H1 (cell line): ENCODE data around the gene TMEM255B. TPM values are rescaled to one million over a fixed set of nuclear protein-coding genes. Genes with fewer than 3 reads are reported as not detected.

Experiments used
- CTCF ChIA-PET: fragments of 300-600 bp; sonication (Branson Sonifier 250); formaldehyde crosslinking; loops from one replicate; lab custom pipeline; 2021; ENCODE audit not compliant: partially characterized antibody; lab: Charles Lee
- POLR2A ChIA-PET: fragments of 300-600 bp; sonication (Branson Sonifier 250); formaldehyde crosslinking; loops from one replicate; lab custom pipeline; 2021; ENCODE audit warnings: inconsistent platforms; ENCODE audit not compliant: partially characterized antibody; lab: Charles Lee
- DNase-seq, 2 experiments: peaks; one replicate each; pipeline versions ENCODE4 v3.0.0 to v3.0.0-alpha.2; 2010 to 2022; ENCODE audit warnings: low spot score in 2 of 2, low read depth in 1 of 2, mixed read lengths in 1 of 2
- FAIRE-seq: peaks from 2 replicates; lab custom pipeline; 2011; peaks lifted over from hg19 to GRCh38; lab: Jason Lieb, UNC
- H2AFZ ChIP-seq: 2 replicates; pipeline ENCODE4 v1.8.1; 2012; ENCODE audit warnings: low read length, inconsistent platforms
- H2AK5ac ChIP-seq: 2 replicates; pipeline ENCODE4 v1.6.1; 2013; ENCODE audit warnings: low read depth, low read length
- H2BK120ac ChIP-seq: replicated peaks from 2 replicates; pipeline ENCODE3; 2013; ENCODE audit warnings: low read depth, low read length, inconsistent platforms
- H2BK12ac ChIP-seq: 2 replicates; pipeline ENCODE4 v1.6.1; 2013; ENCODE audit warnings: low read depth, low read length
- H2BK15ac ChIP-seq: 2 replicates; pipeline ENCODE4 v1.6.1; 2013; ENCODE audit warnings: low read length
- H2BK20ac ChIP-seq: 2 replicates; pipeline ENCODE4 v1.6.1; 2013; ENCODE audit warnings: low read length
- H2BK5ac ChIP-seq: 2 replicates; pipeline ENCODE4 v1.6.1; 2013; ENCODE audit warnings: low read depth, low read length
- H3K14ac ChIP-seq: 2 replicates; pipeline ENCODE4 v1.6.1; 2013; ENCODE audit warnings: inconsistent platforms; ENCODE audit not compliant: insufficient read length
- H3K18ac ChIP-seq: 2 replicates; pipeline ENCODE4 v1.6.1; 2013; ENCODE audit warnings: low read length; ENCODE audit errors: extremely low read depth
- H3K23ac ChIP-seq: 2 replicates; pipeline ENCODE4 v1.6.1; 2013; ENCODE audit warnings: inconsistent platforms; ENCODE audit not compliant: insufficient read length
- H3K23me2 ChIP-seq: 2 replicates; pipeline ENCODE4 v1.6.1; 2013; ENCODE audit warnings: low read depth, low read length
- H3K27ac ChIP-seq: 2 replicates; pipeline ENCODE4 v1.6.1; 2011; ENCODE audit warnings: low read depth, low read length, inconsistent platforms
- H3K27me3 ChIP-seq, 4 experiments: replicated peaks in 1 of 4; 1 replicate in 1 of 4; 2 replicates in 3 of 4; pipeline versions ENCODE4 v1.6.1 to v1.8.1; 2011 to 2013; ENCODE audit warnings: low read length in 3 of 4, mild to moderate bottlenecking in 3 of 4, inconsistent platforms in 2 of 4, mixed read lengths in 2 of 4, moderate library complexity in 1 of 4; ENCODE audit not compliant: control insufficient read depth in 3 of 4, insufficient read depth in 3 of 4; ENCODE audit errors: extremely low read depth in 1 of 4
- H3K36me3 ChIP-seq, 4 experiments: 2 replicates each; pipeline versions ENCODE4 v1.6.1 to v1.8.1; 2011 to 2013; ENCODE audit warnings: mild to moderate bottlenecking in 4 of 4, low read length in 3 of 4, moderate library complexity in 2 of 4, control low read depth in 1 of 4, inconsistent platforms in 1 of 4; ENCODE audit not compliant: insufficient read depth in 4 of 4, control insufficient read depth in 2 of 4
- H3K4ac ChIP-seq: replicated peaks from 2 replicates; pipeline ENCODE3; 2013; ENCODE audit warnings: low read length, low read depth, mixed read lengths, inconsistent platforms; ENCODE audit not compliant: insufficient read length
- H3K4me1 ChIP-seq, 4 experiments: replicated peaks in 1 of 4; 1 replicate in 1 of 4; 2 replicates in 3 of 4; pipeline versions ENCODE4 v1.6.1 to v1.8.1; 2011 to 2013; ENCODE audit warnings: low read length in 3 of 4, inconsistent platforms in 2 of 4, mixed read lengths in 1 of 4; ENCODE audit not compliant: insufficient read depth in 4 of 4, control insufficient read depth in 3 of 4
- H3K4me2 ChIP-seq, 2 experiments: 2 replicates each; pipeline versions ENCODE4 v1.6.1 to v1.8.1; 2011 to 2013; ENCODE audit warnings: low read depth in 2 of 2, low read length in 2 of 2, control low read depth in 1 of 2, inconsistent platforms in 1 of 2, mild to moderate bottlenecking in 1 of 2; ENCODE audit not compliant: insufficient read depth in 1 of 2
- H3K4me3 ChIP-seq, 4 experiments: fragments of 200-600, 300-600 bp in 1 of 4; sonication (generic), shearing (Covaris generic), sonication (Bioruptor Twin) in 1 of 4; 2 replicates each; pipeline versions ENCODE4 v1.5.1 to v1.8.1; 2011 to 2016; ENCODE audit warnings: low read length in 4 of 4, low read depth in 3 of 4, control low read depth in 2 of 4, inconsistent platforms in 2 of 4, mild to moderate bottlenecking in 2 of 4, mixed read lengths in 1 of 4, moderate library complexity in 1 of 4; ENCODE audit not compliant: insufficient read depth in 2 of 4; ENCODE audit errors: extremely low read depth in 1 of 4
- H3K56ac ChIP-seq: replicated peaks from 2 replicates; pipeline ENCODE3; 2013; ENCODE audit warnings: low read depth, mild to moderate bottlenecking, mixed read lengths, low read length, inconsistent platforms; ENCODE audit not compliant: insufficient read length
- H3K79me1 ChIP-seq: 2 replicates; pipeline ENCODE4 v1.6.1; 2013; ENCODE audit warnings: low read depth, low read length, control low read depth
- H3K79me2 ChIP-seq, 2 experiments: 2 replicates each; pipeline versions ENCODE4 v1.6.1 to v1.8.1; 2012 to 2013; ENCODE audit warnings: low read length in 2 of 2, mild to moderate bottlenecking in 2 of 2, inconsistent platforms in 1 of 2; ENCODE audit not compliant: insufficient read depth in 2 of 2, control insufficient read depth in 1 of 2
- H3K9ac ChIP-seq, 4 experiments: replicated peaks in 1 of 4; 1 replicate in 1 of 4; 2 replicates in 3 of 4; pipeline versions ENCODE4 v1.6.1 to v1.8.1; 2011 to 2013; ENCODE audit warnings: low read depth in 3 of 4, low read length in 3 of 4, control low read depth in 2 of 4, mild to moderate bottlenecking in 2 of 4, moderate library complexity in 2 of 4, inconsistent platforms in 1 of 4; ENCODE audit errors: extremely low read depth in 1 of 4
- H3K9me3 ChIP-seq, 2 experiments: 2 replicates each; pipeline versions ENCODE4 v1.6.1 to v1.8.1; 2012 to 2013; ENCODE audit warnings: mild to moderate bottlenecking in 2 of 2, moderate library complexity in 2 of 2, control low read depth in 1 of 2, inconsistent platforms in 1 of 2, low read depth in 1 of 2, low read length in 1 of 2, mixed read lengths in 1 of 2; ENCODE audit not compliant: insufficient read depth in 2 of 2
- H4K20me1 ChIP-seq, 2 experiments: replicated peaks in 1 of 2; 2 replicates each; pipeline versions ENCODE3 to v1.8.1; 2011 to 2013; ENCODE audit warnings: inconsistent platforms in 2 of 2, low read length in 2 of 2, mild to moderate bottlenecking in 1 of 2; ENCODE audit not compliant: insufficient read depth in 2 of 2, control insufficient read depth in 1 of 2
- H4K5ac ChIP-seq: 2 replicates; pipeline ENCODE4 v1.6.1; 2013; ENCODE audit warnings: low read length, low read depth, mixed read lengths, inconsistent platforms; ENCODE audit not compliant: insufficient read length
- H4K8ac ChIP-seq: 2 replicates; pipeline ENCODE4 v1.8.0; 2013; ENCODE audit warnings: mild to moderate bottlenecking, moderate library complexity, low read length, inconsistent platforms; ENCODE audit not compliant: insufficient read depth; ENCODE audit errors: extremely low read depth
- H4K91ac ChIP-seq: replicated peaks from 2 replicates; pipeline ENCODE3; 2013; ENCODE audit warnings: low read length, mixed read lengths, inconsistent platforms; ENCODE audit not compliant: insufficient read length
- CBX5 ChIP-seq: fragments of 300-800, 300-1000 bp; sonication (generic); IDR thresholded peaks from 2 replicates; pipeline ENCODE4 v1.7.1; 2016; ENCODE audit warnings: antibody characterized with exemption, low read length, low read depth
- CBX8 ChIP-seq: fragments of 300-800, 300-1000 bp; sonication (generic); IDR thresholded peaks from 2 replicates; pipeline ENCODE4 v1.7.1; 2016; ENCODE audit warnings: low read depth, low read length, borderline replicate concordance
- FOSL1 ChIP-seq: IDR thresholded peaks from 2 replicates; pipeline ENCODE4 v1.6.1; 2011; ENCODE audit warnings: mild to moderate bottlenecking, low read depth, low read length, moderate library complexity; ENCODE audit not compliant: insufficient read depth
- KDM1A ChIP-seq: fragments of 200-600, 300-600 bp; sonication (generic); IDR thresholded peaks from 2 replicates; pipeline ENCODE4 v1.7.1; 2016; ENCODE audit warnings: mild to moderate bottlenecking, low read length, borderline replicate concordance
- NANOG ChIP-seq: IDR thresholded peaks from 2 replicates; pipeline ENCODE4 v1.6.1; 2011; ENCODE audit warnings: low read length, low read depth, mild to moderate bottlenecking, inconsistent platforms; ENCODE audit not compliant: insufficient read depth, poor library complexity, severe bottlenecking
- POU5F1 ChIP-seq: IDR thresholded peaks from 2 replicates; pipeline ENCODE4 v1.6.1; 2011; ENCODE audit warnings: low read depth, mild to moderate bottlenecking, low read length, moderate library complexity
- SIN3A ChIP-seq, 2 experiments: IDR thresholded peaks in 1 of 2; conservative IDR thresholded peaks in 1 of 2; 2 replicates each; pipeline ENCODE4 v1.6.1; 2011 to 2012; ENCODE audit warnings: low read length in 2 of 2, improper control_type of control experiment in 1 of 2, low read depth in 1 of 2, mild to moderate bottlenecking in 1 of 2
- SIX5 ChIP-seq: IDR thresholded peaks from 2 replicates; pipeline ENCODE4 v1.6.1; 2011; ENCODE audit warnings: mild to moderate bottlenecking, low read depth, low read length
- SP1 ChIP-seq: IDR thresholded peaks from 2 replicates; pipeline ENCODE4 v1.6.1; 2011; ENCODE audit warnings: low read depth, low read length
- TAF1 ChIP-seq: IDR thresholded peaks from 2 replicates; pipeline ENCODE4 v1.6.1; 2011; ENCODE audit warnings: mild to moderate bottlenecking, low read depth, low read length
- TCF12 ChIP-seq: IDR thresholded peaks from 2 replicates; pipeline ENCODE4 v1.6.1; 2011; ENCODE audit warnings: low read depth, mild to moderate bottlenecking, low read length
- ZNF274 ChIP-seq: IDR thresholded peaks from 2 replicates; pipeline ENCODE4 v1.7.0; 2012; ENCODE audit warnings: low read length, borderline replicate concordance; ENCODE audit errors: extremely low read depth
- WGBS, 2 experiments: shearing (Covaris generic) in 1 of 2; methylation state at CpG; one replicate each; pipeline versions ENCODE4 v1.1.6 to v1.1.7; 2013 to 2015; ENCODE audit warnings: low lambda C conversion rate in 2 of 2, mixed read lengths in 2 of 2, inconsistent platforms in 1 of 2, low coverage in 1 of 2, missing lambda C conversion rate in 1 of 2; ENCODE audit not compliant: insufficient replicate concordance in 2 of 2, insufficient coverage in 1 of 2, insufficient read length in 1 of 2; ENCODE audit errors: extremely low coverage in 1 of 2, missing lambda C conversion rate in 1 of 2; 5-methylcytosine and 5-hydroxymethylcytosine counted together
- polyA plus RNA-seq, 7 experiments: library from polyadenylated mRNA; depleted of rRNA in 3 of 7; stranded (reverse) in 5 of 7; unstranded in 2 of 7; fragments of >200 nt in 5 of 7; fragments of 200-250 nt in 2 of 7; gene quantifications; 1 replicate in 5 of 7; 2 replicates in 1 of 7; 4 replicates in 1 of 7; pipeline versions ENCODE4 v1.2.1 to v1.2.3, GENCODE V29; 2011 to 2013; ENCODE audit warnings: missing spikeins in 2 of 7, mixed read lengths in 2 of 7
- total RNA-seq: library from RNA; stranded (reverse); fragmentation: NEBNext Ultra II Directional; extraction: Animal tissue kit (Norgen Biotek cat#: 25700); gene quantifications from 2 replicates; pipeline ENCODE4 v1.2.1, GENCODE V29; 2021

The TMEM255B gene
- total and polyA plus RNA-seq, 2 of the 8 experiments (the other 6 are each of a cell fraction or from before 2014, with no cell fraction given) = 3.4 to 4.4 TPM

DNA sequence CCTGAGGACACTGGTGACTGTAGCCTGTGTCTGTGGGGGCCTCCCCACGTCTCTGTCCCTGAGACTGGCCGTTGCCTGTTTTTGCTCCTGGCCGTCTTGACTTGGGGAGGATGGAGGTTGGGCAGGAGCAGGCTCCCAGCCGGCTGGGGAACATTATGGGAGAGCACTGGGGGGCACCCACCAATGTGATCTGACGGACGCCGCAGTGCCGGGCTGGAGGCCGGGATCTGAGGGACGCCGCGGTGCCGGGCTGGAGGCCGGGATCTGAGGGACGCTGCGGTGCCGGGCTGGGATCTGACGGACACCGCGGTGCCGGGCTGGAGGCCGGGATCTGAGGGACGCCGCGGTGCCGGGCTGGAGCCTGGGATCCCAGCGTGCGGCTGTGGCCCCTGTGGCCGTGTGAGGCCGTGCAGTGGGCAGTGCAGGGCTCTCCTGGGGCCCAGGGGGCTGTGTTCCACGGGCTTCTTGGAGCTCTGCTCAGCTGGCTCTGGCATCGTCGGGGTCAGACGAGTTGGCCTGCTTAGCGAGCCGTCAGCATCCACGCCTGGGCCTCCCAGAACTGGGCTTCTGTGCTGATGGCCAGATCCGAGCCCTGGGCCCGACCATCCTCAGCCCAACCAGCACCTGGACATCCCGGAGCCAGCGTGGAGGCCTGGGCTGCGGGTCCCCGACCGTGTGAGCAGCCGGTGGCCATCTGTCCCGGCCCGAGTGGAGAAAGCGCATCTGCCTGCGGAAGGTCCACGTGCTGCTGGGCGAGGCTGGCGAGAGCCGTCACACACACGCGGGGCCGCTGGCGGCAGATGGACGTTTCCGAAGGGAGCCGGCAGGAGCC, 59.0 kb downstream of the TMEM255B start:
- CTCF ChIA-PET = no interaction called here
- Histone ChIP-seq H3K14ac (no peak overlapping the region), H3K56ac (no peak overlapping the region), H2BK12ac (no peak overlapping the region), H2AFZ (no peak overlapping the region), H3K4me1 (no peaks in the 10 kb centered on the region), H3K23ac (no peak overlapping the region), H3K4me3 (no peak overlapping the region), H2BK5ac (no peak overlapping the region), H3K36me3 (peaks cover 0 to 5% (median 2%) of the 10 kb centered on the region in 4 experiments; a peak in 3 of 8 replicates), H2AK5ac (no peak overlapping the region), H3K27me3 (no peaks in the 10 kb centered on the region), H3K9ac (no peak overlapping the region), H3K4ac (no peak overlapping the region), H4K8ac (no peak overlapping the region), H3K9me3 (no peaks in the 10 kb centered on the region), H3K4me2 (no peak overlapping the region), H2BK20ac (no peak overlapping the region; the same call in 1 of the 2 replicates), H3K79me2 (no peaks in the 10 kb centered on the region), H2BK15ac (no peak overlapping the region), H2BK120ac (no peak overlapping the region), H4K20me1 (no peaks in the 10 kb centered on the region), H4K91ac (no peak overlapping the region), H3K23me2 (no peaks in the 10 kb centered on the region), H3K27ac (no peak overlapping the region; the same call in 1 of the 2 replicates), H4K5ac (no peak overlapping the region), H3K18ac (no peak overlapping the region; the same call in 1 of the 2 replicates), H3K79me1 (no peaks in the 10 kb centered on the region)
- DNase-seq (no peak), FAIRE-seq (no peak)
- WGBS, 2 experiments = 89% methylated on average over 41 of the region's 60 CpGs; no CpG with 5 or more reads in 1 of the 2 experiments
- POLR2A ChIA-PET = no interaction called here
- TF ChIP-seq CBX5 (no peak), ZNF274 (no peak), KDM1A (no peak), NANOG (no peak), SP1 (no peak), CBX8 (no peak), TCF12 (no peak), FOSL1 (no peak), TAF1 (no peak), POU5F1 (no peak), SIX5 (no peak), SIN3A (conservative IDR thresholded peaks at IDR 0.05 in 1 of 2, IDR thresholded peaks at IDR 0.05 in 1 of 2; ENCODE audit: low read depth in 1 of 2, low read length in 2 of 2) (no peak)
